Glutamatergic neuron (in vitro differentiated cells): Measurements from ENCODE around the gene DEPDC1B. TPM values are rescaled to one million over a fixed set of nuclear protein-coding genes. Genes with fewer than 3 reads are reported as not detected.

Experiments used
- DNase-seq: peaks from one replicate; pipeline ENCODE4 v3.0.0; 2022
- H3K27ac Mint-ChIP-seq: one replicate; pipeline ENCODE4 v1.8.0; 2020; ENCODE audit warnings: mild to moderate bottlenecking, mixed read lengths, inconsistent platforms; ENCODE audit not compliant: unreplicated experiment
- H3K27me3 Mint-ChIP-seq: one replicate; pipeline ENCODE4 v1.8.0; 2020; ENCODE audit warnings: mild to moderate bottlenecking, moderate library complexity, mixed read lengths, inconsistent platforms; ENCODE audit not compliant: unreplicated experiment
- H3K36me3 Mint-ChIP-seq: one replicate; pipeline ENCODE4 v1.8.0; 2020; ENCODE audit warnings: mild to moderate bottlenecking, mixed read lengths, inconsistent platforms; ENCODE audit not compliant: unreplicated experiment
- H3K4me1 Mint-ChIP-seq: one replicate; pipeline ENCODE4 v1.8.0; 2020; ENCODE audit warnings: mild to moderate bottlenecking, low read depth, mixed read lengths, inconsistent platforms; ENCODE audit not compliant: unreplicated experiment
- H3K4me3 Mint-ChIP-seq: one replicate; pipeline ENCODE4 v1.8.0; 2020; ENCODE audit warnings: mild to moderate bottlenecking, mixed read lengths, inconsistent platforms; ENCODE audit not compliant: unreplicated experiment
- H3K9me3 Mint-ChIP-seq: one replicate; pipeline ENCODE4 v1.8.0; 2020; ENCODE audit warnings: mild to moderate bottlenecking, moderate library complexity, mixed read lengths, inconsistent platforms; ENCODE audit not compliant: unreplicated experiment
- CTCF ChIP-seq: fragments of 200-600 bp; sonication (generic); IDR thresholded peaks from one replicate; pipeline ENCODE4 v1.5.0; 2021; ENCODE audit not compliant: partially characterized antibody, unreplicated experiment
- total RNA-seq: library from RNA; stranded (reverse); fragmentation: NEBNext Ultra II Directional; extraction: Animal tissue kit (Norgen Biotek cat#: 25700); gene quantifications from one replicate; pipeline ENCODE4 v1.2.1, GENCODE V29; 2021; ENCODE audit not compliant: unreplicated experiment

Gene DEPDC1B
- total RNA-seq, 1 donor from 2014 or later, result 8.2 TPM

DNA sequence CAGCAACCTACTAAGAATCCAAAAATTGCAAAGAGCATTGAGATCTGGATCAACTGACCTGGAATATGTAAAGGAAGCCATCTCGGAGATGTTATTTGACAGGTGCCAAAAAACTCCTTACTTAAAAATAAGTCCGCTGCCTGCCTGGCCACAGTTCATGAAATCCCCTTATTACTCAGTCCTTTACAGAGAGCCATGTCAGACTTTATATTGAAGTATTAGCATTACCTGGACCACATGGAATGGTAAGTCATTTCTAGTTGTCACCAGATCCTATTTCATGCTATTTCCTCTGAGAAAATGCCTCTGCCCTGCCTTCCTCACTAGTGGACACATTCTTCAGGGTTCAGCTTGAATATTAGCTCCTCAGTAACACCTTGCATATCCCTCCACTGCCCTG, 115.7 kb downstream of the DEPDC1B start:
- H3K27me3 Mint-ChIP-seq, result no peaks in the 10 kb centered on the region
- no peak overlapping the region for H3K27ac Mint-ChIP-seq
- no peaks in the 10 kb centered on the region for H3K4me1 Mint-ChIP-seq
- no peaks in the 10 kb centered on the region for H3K9me3 Mint-ChIP-seq
- no peak overlapping the region for H3K4me3 Mint-ChIP-seq
- H3K36me3 Mint-ChIP-seq, result no peaks in the 10 kb centered on the region
- no peak for DNase-seq
- no peak for TF ChIP-seq CTCF

DNA sequence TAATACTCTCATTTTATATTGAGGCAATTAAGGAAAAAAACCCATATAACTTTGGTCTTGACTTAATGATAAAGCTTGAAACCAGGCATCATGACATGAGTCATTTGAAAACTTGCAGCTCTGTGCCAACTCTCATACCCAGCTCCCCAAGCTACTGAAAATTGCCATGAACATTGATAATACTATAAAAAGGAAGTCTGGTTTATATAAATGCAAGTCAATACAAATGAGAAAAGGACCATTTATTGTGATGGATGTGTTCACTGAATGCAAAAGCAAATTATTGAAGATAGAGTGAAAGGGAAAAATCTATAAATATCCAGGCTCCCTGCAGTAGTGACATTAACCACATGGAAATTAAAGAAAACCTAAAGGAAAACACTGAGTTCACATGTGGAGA, 116.3 kb downstream of the DEPDC1B start:
- Mint-ChIP-seq H3K9me3 (no peaks in the 10 kb centered on the region), H3K4me1 (no peaks in the 10 kb centered on the region), H3K36me3 (no peaks in the 10 kb centered on the region), H3K4me3 (no peak overlapping the region), H3K27ac (no peak overlapping the region), H3K27me3 (no peaks in the 10 kb centered on the region)
- DNase-seq, result no peak
- TF ChIP-seq CTCF, result no peak

DNA sequence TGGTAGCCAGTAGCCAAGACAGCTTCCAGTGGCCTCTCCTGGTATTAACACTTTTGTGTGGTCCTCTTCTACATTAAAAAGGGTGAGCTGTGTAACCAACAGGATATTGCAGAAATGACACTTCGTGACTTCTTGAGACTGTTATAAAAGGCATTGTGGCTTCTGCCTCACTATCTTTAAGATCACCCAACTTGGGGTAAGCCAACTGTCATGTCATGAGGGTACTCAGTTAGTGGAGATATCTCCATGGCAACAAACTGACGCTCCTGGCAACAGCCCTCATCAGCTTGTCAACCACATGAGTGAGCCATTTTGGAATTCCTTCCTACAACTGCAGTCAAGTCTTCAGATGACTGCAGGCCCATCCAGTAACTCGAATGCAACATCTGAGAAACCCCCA, 121.7 kb downstream of the DEPDC1B start:
- TF ChIP-seq CTCF, result no peak
- Mint-ChIP-seq H3K4me1 (no peaks in the 10 kb centered on the region), H3K4me3 (no peak overlapping the region), H3K9me3 (peaks cover 2% of the 10 kb centered on the region), H3K27ac (no peak overlapping the region), H3K36me3 (peaks cover 13% of the 10 kb centered on the region), H3K27me3 (no peaks in the 10 kb centered on the region)
- DNase-seq, result no peak

GRCh38 chr5:60577116-60577515, 122.8 kb downstream of the DEPDC1B start:
- no peak for DNase-seq
- Mint-ChIP-seq H3K27ac (no peak overlapping the region), H3K9me3 (peaks cover 4% of the 10 kb centered on the region), H3K4me3 (no peak overlapping the region), H3K36me3 (peaks cover 13% of the 10 kb centered on the region), H3K27me3 (no peaks in the 10 kb centered on the region), H3K4me1 (no peaks in the 10 kb centered on the region)
- TF ChIP-seq CTCF, result no peak

DNA sequence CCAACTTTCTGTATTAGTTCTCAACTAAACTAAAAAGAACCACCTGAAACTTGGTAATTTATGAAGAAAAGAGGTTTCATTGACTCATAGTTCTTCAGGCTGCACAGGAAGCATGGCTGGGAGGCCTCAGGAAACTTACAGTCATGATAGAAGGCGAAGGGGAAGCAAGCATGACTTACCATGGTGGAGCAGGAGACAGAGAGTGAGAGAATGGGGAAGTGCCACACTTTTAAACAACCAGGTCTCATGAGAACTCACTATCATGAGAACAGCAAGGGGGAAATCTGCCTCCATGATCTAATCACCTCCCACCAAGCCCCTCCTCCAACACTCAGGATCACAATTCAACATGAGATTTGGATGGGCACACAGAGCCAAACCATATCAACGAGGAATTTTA, 123.5 kb downstream of the DEPDC1B start:
- DNase-seq, result no peak
- TF ChIP-seq CTCF, result no peak
- Mint-ChIP-seq H3K4me3 (no peak overlapping the region), H3K27ac (peak overlapping the region; percentile 36), H3K36me3 (peaks cover 13% of the 10 kb centered on the region), H3K9me3 (peaks cover 4% of the 10 kb centered on the region), H3K4me1 (no peaks in the 10 kb centered on the region), H3K27me3 (no peaks in the 10 kb centered on the region)
